Stimulated activated CD4-positive, alpha-beta T cell treated with anti-CD3 and anti-CD28 coated beads, Interleukin-4, amount 100 ng/mL, for 4 hours (primary cell): ENCODE data around the gene FHOD1.
A peak's percentile ranks its signal among the peaks of the same experiment; 100 is the strongest.

Source experiments
- DNase-seq, 2 experiments: peaks; one replicate each; pipeline ENCODE4 v3.0.0-alpha.2; 2020

The FHOD1 gene

DNA sequence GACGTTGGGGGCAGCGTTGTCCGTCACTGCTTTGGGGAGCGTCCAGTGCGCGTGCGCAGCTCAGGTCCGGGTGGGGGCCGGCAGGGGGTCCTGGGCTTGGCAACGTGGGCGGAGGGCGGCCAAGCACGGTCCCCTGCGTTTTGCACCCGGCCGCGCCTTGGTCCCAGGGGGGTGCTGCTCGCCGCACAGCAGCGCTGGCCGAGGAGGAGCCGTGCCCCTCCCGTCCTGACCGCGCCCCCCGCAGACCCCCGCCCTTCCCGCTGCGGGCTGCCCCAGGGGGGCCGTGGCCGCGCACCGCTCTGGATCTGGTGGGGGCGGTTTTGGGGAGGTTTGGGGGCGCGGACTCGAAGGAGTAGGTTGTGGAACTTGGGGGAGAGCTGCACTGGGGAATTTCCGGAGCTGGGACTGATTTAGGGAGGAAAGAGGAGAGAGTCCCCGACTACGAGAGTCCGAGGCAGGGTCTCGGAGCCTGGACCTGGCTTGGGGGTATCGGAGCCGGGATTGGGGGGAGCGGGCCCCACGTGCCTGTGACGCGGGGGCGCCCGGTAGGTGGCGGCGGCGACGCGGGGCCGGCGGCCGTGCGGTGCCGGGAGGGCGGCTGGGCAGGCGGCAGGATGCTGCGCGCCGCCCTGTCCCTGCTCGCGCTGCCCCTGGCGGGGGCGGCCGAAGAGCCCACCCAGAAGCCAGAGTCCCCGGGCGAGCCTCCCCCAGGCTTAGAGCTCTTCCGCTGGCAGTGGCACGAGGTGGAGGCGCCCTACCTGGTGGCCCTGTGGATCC, 1.3 kb upstream of the FHOD1 start, which contains the start of gene SLC9A5:
Gene SLC9A5, plus strand, starts transcription at position 579 of the 777 bp plus-strand sequence. Its CDS starts 36 bp downstream, at position 615.
- peak in 1 of 2 experiments; percentile 28 for DNase-seq

DNA sequence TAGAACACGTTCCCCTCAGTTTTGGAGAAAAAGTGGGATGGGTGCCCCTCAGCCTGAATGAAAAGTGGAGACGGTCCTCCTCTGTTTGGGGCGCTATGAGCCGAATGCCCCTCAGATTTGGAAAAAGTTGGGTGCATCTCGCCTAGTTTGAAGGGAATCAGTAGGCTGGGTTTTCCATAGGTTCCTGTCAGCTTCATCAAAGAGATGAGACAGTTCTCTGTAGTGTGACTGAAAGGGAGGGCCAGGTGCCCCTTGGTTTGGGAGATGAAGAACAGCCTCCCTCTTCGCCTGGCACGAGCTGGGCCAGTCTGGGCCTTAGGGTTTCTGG, 756 bp upstream of the FHOD1 start:
- no peak for DNase-seq

DNA sequence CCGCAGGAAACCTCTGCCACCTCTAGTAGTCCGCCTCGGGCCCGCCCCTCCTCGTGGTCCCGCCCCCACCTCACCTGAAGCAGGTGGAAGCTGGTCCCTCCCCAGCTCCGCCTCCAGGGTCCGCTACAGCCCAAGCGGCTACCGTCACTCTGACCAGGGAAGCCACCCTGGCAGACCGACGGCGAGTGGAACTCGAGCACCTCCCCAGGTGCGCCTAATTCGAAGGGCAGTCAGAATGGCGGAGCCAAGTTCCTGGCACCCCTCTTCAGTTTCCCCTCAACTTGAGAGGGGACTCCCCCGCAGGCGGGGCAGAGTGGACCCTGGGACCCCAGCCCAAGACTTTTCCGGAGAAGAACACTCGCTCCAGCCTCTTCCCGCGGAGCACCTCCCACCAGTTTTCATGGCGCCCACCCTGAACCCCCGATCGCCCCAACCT, 507 bp downstream of the FHOD1 start:
- peak in 1 of 2 experiments; percentile 43 for DNase-seq

DNA sequence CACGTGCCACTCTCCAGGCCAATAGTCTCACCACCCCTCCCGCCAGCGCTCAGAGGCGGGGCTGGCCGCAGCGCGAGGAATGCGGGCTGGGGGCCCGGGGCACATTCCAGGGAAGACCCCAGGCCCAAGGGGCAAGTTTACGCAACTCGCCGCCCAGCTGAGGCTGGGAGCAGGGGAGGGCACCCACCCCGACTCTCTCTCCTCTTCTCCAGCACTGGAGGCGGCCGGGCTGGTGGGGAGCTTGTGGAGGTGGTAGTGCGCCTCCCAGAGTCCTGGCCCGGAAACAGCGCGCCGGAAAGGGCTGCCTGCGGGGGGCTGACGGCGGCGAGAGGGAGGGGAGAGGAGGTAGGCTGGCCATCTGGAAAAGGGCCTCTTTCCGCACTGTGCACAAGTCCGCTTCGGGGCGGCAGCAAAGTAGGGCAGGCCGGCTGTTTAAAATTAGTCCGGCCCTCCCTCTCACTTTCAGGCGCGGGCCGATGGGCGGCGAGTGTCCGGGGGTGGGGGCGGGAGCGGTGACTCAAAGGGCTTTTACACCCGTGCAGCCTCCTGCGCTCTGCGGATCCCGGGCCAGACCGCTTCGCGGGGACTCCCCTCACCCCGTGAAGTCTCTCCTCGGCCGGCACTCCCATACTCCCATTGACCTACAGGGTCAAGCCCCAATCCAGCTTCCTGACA, 1.1 kb downstream of the FHOD1 start:
- peak; percentile 28 to 43 for DNase-seq

DNA sequence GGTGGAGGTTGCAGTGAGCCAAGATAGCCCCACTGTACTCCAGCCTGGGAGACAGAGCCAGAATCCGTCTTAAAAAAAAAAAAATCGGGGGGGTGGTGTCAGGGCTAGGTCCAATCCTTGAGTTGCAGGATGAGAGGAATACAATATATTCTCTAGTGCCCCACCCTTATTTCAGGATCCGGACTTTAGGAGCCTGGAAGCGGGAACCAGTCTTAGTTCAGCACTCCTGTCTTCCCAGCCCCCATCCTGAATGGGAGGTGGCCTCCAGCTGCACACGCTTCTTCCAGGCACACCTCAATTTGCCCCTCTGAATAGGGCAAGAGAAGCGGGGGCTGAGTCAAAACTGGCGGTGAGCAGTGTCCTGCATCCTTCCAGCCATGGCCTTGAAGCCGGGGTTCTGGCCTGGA, 1.6 kb downstream of the FHOD1 start:
- DNase-seq = no peak

DNA sequence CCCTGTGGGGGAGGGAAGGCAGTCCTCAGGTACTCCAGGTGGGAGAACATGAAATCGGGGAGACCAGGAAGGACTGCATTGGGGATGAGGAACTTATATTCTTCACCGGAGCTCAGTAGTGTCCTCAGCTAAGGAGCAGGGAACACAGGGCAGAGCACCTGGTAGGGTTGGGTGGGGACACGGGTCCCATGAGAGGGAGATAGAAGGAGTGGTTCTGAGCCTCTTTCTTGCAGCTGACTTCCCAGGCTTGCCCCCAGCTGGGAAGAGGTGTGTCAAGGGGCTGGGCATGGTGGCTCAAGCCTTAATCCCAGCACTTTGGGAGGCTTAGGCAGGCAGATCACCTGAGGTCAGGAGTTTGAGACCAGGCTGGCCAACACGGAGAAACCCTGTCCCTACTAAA, 2.1 kb downstream of the FHOD1 start:
- no peak for DNase-seq

DNA sequence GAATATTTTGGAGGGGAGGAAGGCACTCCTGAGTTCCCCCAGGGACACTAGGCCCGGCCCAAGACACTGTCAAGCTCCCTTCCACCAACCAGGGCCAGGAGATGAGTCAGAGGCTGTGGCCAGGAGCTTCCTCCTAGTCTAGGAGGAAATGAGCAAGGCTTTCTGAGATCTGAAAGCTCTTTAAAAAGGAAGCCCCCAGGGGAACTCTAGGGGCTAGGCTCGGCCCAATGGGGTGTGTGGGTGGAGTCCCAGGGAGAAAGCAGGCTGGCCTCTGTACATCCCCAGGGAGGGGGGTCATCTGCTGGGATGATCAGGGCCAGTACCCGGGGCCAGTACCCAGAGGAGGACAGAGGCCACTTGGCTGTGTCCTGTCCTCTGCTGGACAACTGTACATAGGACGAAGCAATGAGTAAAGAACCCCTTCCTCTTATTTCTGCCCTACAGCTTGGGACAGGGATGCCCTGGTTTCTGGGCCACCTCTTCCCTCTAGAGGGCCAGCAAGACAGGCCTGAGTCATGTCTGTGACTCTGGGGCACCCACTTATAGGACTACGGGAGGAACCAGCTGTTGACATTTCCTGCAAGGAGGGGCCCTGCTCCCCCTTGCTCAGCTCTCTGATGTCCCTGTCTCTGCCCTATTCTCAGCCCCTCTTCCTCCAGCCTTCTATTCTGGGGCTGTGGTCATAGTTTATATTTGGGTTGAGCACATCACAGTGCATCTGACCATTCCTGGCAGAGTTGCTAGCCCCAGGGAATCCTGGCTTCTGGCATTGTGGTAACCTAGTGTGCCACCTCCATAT, 2.7 kb downstream of the FHOD1 start:
- DNase-seq = peak; percentile 63 to 82

DNA sequence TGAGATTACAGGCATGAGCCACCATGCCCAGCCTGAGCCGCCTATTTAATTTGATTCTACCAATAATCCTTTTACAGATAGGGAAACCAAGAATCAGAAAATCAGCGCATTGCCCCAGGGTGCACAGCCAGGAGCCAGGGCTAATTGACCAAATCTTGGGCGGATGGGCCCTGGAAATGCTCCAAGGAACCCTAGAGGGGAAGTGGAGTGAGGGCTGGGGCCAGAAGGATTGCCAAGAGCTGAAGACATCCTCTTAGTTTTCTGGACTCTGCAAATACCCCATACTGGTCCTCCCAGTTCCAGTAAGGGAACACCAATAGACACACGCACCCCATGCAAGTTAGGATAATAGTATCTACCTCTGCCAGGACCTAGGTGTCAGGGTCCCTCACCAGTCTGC, 3.8 kb downstream of the FHOD1 start:
- no peak for DNase-seq

DNA sequence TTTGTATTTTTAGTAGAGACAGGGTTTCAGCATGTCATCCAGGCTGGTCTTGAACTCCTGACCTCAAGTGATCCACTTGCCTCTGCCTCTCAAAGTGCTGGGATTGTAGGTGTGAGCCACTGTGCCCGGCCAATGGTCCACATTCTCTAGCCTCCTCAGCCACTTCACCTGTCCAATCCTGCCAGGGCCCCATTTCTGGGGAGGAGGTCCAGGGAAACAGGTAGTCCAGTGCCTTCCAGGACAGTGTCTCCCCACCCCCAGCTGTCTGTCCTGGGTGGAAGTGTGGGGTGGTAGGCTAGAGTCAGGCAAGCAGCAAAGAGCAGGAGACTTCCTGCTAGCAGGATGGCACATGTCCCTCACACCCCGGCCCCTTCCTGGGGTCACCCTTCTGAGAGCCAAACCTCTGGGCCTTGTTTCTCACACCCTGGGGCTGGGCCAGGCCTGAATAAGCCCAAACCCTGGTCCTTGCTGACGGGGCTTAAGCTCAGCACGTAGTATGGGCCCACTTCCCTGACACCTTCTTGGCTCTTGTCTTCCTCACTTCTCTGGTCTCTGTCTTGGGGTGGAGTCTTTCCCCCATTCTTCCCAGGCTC, 5.0 kb downstream of the FHOD1 start:
- no peak for DNase-seq

DNA sequence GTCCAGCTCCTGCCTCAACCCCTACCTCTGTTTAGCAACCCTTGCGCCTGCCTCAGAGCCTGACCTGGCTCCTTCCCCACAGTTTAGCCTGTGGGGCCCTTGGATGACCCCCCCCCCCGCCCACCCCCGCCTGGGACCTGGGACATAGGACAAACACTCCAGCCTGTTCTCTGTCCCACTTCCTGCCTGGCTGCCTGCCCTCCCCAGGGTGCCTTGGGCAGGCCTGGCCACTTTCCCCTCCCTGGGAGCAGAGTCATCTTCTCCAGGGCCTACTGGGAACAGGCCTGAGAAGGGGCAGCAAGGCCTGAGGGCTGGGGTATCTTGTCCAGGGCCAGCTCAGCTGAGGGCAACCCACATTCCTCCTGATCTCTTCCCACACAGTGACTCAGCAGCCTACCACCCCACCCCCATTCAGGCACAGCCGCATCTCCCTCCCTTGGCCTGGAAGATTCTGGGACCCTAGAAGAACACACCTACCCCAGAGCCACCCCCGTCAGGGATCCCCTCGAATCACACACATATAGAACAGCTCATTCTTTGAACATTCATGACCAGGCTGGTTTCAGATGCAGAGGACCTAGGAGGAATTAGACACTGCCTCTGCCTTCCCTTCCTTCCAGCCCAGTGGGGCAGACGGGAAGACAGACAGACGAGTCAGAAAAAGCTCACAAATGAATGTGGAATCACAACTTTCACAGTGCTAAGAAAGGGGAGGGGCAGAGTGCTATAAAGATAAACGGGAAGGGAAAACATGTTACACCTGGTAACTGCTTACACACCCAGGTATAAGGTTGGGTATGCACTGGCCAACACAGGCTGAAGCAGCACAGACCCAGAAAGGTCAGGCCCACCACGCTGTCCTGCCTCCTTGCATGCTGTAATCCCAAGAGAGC, 6.0 kb downstream of the FHOD1 start:
- no peak for DNase-seq

DNA sequence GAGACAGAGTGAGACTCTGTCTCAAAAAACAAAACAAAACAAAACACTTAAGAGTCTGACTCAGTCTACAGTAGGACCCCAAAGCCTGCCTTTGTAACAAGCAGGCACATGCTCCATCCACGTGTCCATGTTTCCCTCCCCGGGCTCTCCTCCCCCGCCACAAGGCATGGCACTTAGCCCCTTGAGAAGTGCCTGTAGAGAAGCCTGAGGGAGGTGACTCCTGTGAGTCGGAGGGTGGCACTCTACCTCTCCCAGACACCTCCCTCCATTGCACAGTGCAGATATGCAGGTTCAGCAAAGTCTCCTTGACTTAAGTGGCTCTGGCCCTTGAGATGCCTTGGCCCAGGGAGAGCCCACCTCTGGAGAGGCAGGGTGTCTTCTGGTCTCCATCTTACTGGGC, 6.8 kb downstream of the FHOD1 start:
- no peak for DNase-seq

DNA sequence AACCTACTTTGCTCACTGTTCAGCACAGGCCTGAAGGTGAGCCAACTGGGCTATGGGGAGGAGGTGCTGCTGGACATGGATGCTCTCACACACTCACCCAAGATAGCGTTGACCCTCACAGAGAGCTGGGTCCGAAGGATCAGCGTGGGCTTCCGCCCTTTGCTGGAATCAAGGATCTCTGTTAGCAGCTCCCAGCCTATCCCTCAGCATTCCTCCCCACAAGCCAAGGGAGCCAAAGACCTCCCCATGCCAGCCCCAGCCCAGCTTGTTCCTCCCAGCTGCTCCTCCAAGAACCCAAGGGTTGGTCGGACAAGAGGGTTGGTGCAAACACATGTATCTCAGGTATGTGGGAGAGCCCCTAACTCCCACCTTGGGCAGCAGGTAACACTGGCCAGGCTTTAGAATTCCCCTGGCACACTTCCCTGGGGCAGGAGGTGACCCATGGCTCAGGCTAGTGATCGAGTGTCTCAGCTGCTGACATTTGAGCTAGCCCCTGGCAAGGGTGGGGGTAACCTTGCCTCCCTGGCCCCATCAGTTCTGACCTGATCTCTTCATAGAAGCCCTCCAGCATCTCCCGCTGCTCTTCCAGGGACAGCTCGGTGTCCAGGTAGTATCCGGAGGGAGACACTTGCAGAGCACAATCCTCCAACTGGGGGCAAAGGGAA, 8.3 kb downstream of the FHOD1 start:
- no peak for DNase-seq

DNA sequence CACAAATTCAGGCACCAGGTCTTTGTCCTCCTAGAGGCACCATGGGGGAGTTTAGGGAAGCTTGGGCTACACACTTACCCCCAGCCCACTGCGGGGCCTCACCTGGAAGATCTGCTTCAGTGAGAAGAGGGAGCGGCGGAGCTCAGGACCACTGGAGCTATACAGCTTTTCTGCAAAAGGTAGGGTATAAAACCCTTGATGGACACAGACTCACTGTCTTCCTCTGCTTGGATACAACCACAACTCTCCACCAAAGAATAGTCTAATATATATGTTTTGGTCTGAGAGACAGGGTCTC, 9.1 kb downstream of the FHOD1 start:
- no peak for DNase-seq

DNA sequence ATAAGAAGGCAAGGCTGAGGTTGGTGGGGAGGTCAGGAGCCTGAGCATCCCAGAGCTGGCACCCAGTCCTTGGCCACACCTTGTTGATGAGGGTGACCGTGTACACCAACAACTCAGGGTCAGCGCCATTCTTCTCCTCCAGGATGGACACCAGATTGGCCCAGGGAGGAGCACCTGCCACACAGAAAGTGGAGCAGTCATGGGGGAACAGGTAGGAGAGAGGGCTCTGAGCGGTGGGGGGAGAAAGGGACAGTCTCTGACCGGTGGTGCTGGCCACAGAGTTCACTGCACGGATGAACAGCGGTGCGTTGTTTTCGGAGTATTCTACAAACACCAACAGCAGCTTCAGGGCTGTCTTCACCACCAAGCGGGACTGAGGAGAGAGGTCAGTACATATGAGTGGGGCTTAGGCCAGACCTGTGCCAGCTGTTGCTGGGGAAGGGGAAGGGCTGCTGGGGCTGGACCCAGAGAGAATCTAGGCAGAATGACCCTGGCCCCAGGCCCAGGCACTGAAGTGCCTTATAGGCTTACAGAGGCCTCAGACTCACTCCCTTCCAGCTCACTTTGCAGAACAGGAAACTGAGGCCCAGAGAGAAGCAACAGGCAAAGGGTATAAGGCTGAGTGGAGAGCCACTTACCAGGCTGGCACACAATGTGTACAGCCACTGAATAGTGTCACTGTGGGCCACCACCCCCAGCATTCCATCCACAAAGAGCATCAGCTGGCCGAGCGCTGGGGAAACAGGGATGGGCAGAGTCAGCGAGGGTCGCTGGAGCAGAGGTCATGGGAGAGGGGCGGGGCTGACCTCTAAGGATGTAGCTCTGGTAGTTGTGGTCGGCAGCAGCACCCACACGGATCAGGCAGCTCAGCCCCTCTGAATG, 9.6 kb downstream of the FHOD1 start:
- no peak for DNase-seq

DNA sequence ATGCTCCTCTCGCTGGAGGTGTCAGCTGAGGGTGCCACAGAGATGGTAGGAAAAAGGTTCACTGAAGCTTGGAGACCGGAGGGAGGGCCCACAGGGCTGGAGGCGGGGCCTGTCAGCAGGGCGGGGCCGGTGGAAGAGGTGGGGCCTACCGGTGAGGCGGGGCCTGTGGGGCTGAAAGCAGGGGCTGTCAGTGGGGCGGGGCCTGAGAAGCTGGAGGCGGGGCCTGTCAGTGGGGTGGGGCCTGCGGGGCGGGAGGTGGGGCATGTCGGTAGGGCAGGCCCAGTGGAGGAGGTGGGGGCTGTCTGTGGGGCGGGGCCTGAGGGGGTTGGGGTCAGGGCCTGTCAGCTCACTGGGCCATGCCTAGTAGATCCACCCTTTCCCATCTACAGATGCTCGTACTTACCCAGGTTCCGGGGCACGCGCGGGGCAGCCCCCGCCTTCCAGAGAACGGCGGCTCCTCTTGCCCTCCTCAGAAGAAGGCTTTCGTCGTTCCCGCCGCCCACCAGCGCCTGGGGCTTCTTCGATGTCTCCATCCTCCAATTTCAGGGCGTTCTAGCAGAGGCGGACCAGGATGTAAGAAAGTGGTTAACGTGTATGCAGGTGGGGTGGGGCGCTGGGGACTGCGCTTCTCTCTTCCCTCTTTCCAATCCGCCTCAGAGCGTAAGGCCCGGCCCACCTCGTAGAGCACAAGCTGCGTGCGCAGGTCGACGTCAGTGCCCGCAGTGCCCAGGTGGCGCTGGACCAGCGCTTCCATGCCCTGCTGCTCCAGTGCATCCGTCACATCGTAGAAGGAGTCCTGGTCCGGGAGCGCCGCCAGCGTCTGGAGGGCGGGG, 10.5 kb downstream of the FHOD1 start:
- DNase-seq = peak; percentile 51 to 66

DNA sequence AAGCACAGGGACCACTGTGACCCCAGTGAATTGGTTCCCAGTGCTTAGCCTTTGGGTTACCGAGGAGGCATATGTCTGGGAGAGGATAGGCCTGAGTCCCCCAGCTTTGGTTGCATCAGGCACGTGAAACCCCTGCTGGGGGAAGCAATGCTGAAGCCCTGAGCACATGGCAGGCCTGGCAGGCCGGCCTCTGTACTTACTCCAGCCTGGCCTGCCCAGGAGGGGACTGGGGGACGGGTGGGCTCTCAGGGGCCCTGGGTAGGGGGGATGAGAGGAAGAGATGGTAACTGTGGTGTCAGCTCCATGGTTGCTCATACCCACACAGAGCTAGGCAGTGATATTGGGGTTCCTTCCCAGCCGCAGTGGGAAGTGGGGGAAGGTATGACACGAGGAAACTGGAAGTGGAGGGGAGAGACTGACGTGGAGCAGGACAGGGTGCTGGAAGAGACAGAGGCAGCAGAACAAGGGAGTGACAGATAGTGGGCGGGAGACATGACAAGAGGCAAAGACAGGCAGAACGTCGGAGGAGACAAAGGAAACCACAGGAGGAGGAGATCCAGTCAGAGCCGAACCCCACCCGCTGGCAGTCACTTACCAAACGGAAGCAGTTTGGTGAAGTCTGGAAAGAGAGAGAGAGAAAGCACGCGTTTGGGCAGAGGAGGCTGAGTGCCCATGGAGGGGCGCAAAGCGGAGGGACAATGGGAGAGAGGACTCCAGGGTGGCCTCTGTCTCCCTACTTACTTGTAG, 11.3 kb downstream of the FHOD1 start:
- peak in 1 of 2 experiments; percentile 40 for DNase-seq

DNA sequence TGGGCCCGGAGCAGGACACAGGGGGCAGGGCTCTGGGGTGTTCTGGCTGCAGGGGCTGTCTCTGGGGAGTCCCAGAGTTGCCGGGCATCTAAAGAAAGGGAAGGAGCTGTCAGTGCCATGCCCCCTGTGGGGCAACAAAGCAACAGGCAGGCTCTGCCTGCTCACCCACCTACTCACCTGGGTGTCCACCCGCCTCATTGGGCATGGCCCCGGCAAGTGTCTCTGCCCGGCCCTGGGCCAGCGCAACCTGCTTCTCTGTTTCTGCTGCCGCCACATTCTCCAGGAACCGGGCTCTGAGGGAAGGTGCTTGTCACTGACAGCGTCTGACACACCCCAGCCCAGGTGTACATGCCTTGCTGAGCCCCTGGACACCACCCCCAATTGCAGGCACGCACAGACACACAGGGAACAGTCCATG, 13.1 kb downstream of the FHOD1 start:
- DNase-seq = no peak

DNA sequence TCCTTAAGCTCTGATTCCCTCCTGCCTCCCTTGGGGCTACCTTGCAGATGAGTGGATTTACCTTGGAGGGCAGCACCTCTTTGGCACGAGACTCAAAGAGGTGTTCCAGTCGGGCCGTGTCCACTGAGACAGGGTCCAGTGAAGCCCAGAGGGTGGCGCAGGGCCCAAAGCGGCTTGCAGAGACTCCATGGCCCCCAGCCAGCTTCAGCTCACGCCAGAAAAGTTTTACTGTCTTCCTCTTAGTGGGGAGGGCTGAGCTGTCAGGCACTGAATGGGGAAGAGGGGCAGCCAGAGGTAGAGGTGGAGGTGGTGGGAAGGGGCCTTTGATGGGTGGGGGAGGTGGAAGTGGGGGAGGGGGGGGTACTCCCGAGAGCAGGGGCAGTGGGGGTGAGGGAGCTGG, 13.7 kb downstream of the FHOD1 start:
- DNase-seq = no peak
